GM21528 (cell line): Measurements from ENCODE around the gene BSN.
A peak's percentile ranks its signal among the peaks of the same experiment; 100 is the strongest.

ENCODE experiments used
- ATAC-seq: cut with Tn5 transposase; IDR thresholded peaks from one replicate; pipeline ENCODE4 v1.9.1; 2021; ENCODE audit warnings: mild to moderate bottlenecking, moderate library complexity; ENCODE audit not compliant: unreplicated experiment, low FRiP score

Gene BSN, protein sequence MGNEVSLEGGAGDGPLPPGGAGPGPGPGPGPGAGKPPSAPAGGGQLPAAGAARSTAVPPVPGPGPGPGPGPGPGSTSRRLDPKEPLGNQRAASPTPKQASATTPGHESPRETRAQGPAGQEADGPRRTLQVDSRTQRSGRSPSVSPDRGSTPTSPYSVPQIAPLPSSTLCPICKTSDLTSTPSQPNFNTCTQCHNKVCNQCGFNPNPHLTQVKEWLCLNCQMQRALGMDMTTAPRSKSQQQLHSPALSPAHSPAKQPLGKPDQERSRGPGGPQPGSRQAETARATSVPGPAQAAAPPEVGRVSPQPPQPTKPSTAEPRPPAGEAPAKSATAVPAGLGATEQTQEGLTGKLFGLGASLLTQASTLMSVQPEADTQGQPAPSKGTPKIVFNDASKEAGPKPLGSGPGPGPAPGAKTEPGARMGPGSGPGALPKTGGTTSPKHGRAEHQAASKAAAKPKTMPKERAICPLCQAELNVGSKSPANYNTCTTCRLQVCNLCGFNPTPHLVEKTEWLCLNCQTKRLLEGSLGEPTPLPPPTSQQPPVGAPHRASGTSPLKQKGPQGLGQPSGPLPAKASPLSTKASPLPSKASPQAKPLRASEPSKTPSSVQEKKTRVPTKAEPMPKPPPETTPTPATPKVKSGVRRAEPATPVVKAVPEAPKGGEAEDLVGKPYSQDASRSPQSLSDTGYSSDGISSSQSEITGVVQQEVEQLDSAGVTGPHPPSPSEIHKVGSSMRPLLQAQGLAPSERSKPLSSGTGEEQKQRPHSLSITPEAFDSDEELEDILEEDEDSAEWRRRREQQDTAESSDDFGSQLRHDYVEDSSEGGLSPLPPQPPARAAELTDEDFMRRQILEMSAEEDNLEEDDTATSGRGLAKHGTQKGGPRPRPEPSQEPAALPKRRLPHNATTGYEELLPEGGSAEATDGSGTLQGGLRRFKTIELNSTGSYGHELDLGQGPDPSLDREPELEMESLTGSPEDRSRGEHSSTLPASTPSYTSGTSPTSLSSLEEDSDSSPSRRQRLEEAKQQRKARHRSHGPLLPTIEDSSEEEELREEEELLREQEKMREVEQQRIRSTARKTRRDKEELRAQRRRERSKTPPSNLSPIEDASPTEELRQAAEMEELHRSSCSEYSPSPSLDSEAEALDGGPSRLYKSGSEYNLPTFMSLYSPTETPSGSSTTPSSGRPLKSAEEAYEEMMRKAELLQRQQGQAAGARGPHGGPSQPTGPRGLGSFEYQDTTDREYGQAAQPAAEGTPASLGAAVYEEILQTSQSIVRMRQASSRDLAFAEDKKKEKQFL (N-terminal part only)

DNA sequence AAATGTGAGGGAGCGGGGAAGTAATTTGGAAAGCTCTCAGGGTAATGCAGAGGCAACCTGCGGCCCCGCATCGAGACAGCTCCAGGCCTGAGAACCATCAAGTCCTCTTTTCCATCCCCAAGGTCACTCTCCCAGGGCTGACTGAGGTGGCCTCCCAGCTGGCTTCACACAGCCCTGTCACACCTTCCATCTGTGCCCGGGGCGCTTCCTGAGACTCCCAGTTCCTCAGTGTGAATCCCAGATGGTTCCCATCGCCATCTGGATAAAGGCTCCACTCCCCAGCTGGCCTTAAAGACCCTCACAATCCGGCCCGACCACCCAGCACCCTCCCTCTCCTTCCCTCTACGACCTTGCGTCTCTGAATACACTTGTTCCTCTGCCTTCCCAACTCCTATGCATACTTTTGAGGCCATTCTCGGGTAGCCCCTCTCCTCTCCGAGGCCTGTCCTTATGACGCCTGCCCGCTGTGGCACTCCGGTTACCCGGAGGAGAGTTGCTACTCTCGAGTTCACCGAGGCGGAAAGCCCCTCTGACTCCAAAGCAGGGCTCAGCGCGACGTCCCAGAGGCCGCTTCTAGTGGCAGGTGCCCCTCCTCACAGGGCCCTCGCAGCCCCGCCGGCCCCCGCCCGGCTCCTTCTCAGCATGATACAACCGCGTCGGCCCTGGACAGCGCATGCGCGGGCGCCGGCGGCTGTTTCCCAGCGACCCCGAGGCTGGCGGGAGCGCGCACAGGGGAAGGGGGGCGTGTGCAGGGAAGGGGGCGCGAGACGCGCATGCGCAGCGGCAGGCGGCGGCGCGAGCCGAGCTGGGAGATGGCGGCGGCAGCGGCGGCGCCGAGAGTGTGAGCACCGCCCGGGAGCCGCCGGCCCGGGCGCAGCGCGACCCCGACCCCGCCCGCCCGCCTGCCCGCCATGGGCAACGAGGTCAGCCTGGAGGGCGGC is at the start of gene BSN:
Gene BSN (plus strand): TSS at position 786 of the 941 bp plus-strand sequence. CDS start 126 bp downstream, at position 912.
- peak; percentile 54 for ATAC-seq

DNA sequence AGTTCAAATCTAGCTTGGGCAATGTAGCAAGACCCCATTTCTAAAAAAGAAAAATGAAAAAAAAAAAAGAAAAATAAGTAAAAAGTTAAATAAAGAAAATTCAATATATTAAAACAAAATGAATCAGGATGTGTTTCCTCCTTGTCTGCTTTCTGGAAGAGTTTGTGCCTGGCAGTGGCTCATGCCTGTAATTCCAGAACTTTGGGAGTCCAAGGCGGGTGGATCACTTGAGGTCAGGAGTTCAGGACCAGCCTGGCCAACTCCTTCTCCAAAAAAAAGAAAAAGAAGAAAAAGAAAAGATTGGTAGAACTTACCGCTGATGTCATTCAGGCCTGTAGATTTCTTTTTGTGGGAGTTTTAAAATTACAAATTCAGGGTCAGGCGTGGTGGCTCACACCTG is 47.4 kb upstream of the BSN start:
- no peak for ATAC-seq

DNA sequence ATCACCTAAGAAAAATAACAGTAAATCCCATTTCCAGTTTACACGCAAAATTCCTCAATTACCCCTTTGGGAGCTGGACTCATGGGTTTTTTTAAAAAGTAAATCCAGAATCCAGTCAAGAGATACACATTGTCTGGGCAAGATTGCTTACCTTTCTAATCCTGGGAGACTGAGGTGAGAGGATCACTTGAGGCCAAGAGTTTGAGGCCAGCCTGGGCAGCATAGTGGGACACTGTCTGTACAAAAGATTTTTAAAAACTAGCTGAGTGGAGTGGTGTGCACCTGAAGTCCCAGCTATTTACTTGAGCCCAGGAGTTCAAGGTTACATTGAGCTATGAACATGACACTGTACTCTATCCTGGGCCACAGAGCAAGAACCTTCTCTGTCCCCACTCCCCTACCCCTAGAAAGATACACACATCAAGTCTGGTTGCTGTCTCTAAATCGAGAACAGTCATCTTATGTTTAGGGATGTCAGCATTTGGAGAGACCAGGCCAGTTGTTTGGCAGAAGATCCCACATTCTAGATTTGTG is 45.2 kb upstream of the BSN start:
- no peak for ATAC-seq

DNA sequence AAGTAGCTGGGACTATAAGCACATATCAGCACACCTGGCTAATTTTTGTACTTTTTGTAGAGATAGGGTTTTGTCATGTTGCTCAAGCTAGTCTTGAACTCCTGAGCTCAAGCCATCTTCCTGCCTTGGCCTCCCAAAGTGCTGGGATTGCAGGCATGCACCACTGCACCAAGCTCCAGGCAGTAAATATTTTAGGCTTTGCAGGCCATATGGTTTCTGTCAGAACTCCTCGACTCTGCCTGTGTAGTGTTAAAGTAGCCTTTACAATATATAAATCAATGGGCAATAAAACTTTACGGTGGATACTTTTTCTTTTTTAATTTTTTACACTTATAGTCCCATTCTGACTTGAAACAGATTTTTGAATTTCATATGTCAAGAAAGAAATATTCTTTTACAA is 42.6 kb upstream of the BSN start:
- ATAC-seq: no peak

DNA sequence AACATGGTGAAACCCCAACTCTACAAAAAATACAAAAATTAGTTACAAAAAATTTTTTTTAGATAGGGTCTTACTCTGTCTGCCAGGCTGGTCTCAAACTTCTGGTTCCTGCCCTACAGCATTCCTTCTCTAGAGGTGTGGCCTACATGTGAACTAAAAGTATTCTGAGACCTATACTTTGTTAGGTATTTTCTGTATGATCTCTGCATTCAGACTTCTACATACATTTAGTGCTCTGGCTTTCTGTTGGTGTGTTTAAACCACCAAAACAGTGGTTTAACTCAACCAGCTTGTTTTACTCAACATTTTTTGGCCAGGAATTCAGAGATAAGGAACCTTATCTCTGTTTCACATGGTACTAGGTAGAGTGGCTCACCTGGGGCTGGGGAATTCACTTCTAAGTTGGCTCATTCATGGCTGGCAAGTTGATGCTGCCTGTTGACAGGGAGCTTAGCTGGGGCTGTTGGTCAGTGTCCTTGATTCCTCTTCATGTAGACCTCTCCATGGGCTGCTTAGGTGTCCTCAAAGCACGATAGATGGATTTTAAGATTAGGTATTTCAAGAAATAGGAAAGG is 41.4 kb upstream of the BSN start:
- ATAC-seq: no peak

DNA sequence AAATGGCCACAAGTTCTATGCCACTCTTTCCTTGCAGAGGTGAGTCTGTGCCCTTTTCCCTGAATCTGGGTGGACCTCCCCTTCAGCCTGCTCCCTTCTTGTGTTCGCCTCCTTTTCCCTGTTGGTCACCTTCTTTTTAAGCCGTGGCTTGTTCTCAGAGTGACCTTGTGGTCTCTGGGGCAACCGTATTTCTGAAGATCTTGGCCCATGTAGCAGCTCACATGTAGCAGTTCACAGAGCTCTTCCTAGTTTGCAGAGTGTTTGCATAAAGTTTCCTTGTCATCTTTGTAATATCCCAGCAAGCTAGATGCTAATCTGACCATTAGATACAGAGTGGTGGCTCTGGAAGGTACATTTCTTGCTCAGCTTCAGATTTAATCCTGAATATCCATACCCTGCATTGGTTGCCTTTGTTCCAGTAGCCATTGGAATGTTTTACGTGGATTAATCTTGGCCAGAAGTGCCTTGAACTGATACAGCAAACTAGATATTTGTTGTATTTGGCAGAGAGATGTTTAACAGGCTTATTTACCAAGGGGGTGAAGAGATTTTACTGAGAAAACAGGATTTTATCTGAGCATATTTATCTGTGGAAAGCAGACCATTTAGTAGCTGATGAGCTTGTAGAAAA is 40.7 kb upstream of the BSN start:
- no peak for ATAC-seq

DNA sequence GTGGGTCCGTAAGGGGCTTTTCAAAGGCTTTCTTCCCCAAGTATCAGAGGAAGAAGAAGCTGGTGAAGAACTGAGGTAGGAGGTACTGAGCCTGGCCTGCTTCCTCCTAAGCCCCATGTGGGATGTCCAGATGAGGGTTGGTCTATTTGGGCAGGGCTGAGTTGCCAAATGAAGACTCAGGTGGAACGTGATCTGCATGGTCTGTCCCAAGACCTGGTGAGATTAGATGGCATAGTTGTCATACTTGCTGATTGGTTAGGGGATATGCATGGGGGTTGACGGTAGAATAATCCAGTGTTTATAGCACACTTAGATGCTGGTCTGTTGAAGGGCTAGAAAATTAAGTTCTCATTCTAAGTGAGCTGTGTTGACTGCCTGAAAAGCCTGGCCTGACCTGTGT is 36.3 kb upstream of the BSN start:
- no peak for ATAC-seq

- ATAC-seq: no peak
These were observed 35.8 kb upstream of the BSN start for GRCh38 chr3:49518441-49518840.

- no peak for ATAC-seq
These were observed 35.0 kb upstream of the BSN start for GRCh38 chr3:49519296-49519695.

DNA sequence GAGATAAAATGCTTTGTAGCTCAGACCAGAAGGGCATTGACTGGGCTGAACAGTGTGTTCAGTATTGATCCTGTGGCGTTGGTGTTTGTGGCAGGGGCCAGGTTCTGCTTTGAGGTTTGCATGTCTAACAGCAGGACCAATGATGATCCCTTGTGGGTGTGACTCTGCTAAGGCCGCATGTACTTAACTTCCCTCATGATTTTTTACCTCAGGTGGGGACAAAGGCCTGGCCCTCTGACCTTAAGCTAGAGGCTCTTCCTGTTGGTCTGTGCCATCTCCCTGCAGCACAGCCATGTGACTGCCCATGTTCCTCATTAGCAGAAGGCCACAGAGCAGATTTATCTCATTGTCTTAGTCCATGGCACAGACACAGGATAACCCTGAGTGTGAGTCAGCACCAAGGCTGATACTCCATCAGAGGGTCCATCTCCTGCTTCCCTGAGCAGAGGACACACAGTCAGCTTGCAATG is 34.3 kb upstream of the BSN start:
- ATAC-seq: no peak

DNA sequence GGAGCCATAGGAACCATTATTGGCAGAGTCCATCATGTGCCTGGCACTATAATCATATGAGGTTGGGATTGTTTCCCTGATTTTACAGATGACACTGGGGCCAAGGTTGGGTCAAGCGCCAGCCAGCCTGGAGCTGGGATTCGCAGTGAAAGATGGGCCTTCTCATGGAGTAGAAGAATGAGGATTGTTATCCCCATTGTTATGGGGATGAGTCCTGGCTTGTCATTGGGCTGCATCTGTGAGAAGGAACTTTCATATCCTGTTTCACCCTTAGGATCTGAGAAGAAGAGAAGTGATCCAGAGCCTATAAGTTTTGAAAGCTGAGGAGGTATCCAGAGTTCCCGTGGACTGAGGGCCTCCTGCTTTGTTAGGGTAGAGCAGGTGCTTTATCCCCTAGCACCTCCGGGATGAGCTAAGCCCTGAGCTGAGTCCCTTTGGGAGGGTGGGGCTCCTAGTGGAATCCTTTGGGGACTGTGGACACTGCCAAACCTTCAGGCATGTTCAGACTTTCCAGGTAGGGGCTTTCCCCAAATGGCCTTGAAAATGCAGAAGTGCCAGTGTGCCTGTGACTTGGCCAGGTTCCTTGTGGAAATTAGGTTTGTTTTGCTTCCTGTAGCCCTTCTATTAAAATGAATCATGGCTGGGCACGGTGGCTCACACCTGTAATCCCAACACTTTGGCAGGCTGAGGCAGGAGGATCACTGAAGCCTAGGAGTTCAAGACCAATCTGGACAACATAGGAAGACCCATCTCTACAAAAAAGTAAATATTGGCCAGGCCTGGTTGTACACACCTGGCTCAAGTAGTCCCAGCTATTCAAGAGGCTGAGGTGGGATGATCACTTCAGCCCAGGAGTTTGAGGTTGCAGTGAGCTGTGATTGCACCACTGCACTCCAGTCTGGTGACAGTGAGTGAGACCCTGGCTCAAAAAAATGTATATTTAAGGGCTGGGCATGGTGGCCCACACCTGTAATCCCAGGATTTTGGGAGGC is 30.2 kb upstream of the BSN start:
- ATAC-seq: no peak

GRCh38 chr3:49529567-49529966 is 24.7 kb upstream of the BSN start:
- no peak for ATAC-seq

DNA sequence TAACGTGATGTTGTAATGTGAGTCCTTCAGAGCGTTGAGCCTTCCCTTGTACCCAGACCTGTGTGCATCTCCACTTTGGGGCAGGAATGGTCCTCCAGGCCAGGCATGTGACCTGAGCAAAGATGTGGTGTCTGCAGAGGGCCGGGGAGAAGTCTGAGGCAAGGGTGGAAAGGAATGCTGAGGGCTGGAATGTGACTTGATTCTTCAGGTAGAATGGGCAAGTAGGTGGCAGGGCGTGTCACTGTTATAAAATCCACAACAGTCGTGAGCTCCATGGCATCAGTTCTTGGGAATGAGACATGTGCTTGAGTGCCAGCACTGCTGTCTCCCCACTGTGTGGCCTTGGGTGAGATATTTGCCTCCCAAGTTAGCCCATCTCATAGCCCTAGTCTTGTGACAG is 24.0 kb upstream of the BSN start:
- no peak for ATAC-seq

DNA sequence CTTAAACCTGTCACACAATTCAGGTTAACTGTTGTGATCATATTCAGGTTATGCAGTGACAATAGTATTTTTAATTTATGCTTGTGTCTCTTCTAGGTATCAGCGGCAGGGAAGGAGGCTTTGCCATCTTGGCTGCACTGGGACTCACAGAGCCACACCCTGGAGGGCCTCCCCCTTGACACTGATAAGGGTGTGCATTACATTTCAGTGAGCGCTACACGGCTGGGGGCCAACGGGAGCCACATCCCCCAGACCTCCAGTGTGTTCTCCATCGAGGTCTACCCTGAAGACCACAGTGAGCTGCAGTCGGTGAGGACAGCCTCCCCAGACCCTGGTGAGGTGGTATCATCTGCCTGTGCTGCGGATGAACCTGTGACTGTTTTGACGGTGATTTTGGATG is 23.6 kb upstream of the BSN start:
- no peak for ATAC-seq

- no peak for ATAC-seq
These were observed 23.1 kb upstream of the BSN start for GRCh38 chr3:49531218-49531617.

DNA sequence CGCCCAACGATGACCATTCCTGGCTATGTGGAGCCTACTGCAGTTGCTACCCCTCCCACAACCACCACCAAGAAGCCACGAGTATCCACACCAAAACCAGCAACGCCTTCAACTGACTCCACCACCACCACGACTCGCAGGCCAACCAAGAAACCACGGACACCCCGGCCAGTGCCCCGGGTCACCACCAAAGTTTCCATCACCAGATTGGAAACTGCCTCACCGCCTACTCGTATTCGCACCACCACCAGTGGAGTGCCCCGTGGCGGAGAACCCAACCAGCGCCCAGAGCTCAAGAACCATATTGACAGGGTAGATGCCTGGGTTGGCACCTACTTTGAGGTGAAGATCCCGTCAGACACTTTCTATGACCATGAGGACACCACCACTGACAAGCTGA is 22.6 kb upstream of the BSN start:
- no peak for ATAC-seq

DNA sequence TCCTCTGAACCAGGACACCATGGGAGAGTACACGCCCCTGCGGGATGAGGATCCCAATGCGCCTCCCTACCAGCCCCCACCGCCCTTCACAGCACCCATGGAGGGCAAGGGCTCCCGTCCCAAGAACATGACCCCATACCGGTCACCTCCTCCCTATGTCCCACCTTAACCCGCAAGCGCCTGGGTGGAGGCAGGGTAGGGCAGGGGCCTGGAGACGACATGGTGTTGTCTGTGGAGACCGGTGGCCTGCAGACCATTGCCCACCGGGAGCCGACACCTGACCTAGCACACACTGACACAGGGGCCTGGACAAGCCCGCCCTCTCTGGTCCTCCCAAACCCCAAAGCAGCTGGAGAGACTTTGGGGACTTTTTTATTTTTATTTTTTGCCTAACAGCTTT is 21.2 kb upstream of the BSN start:
- no peak for ATAC-seq
